Left lung (tissue), 10 donors: ENCODE results near the gene CABLES2. TPM values are rescaled to one million over a fixed set of nuclear protein-coding genes. Genes with fewer than 3 reads are reported as not detected.

Source experiments
- ATAC-seq: fragments of 200-7000 bp; cut with Tn5 transposase; one replicate; pipeline ENCODE4 v1.9.1; 2020; ENCODE audit warnings: moderate library complexity
- DNase-seq, 4 donors: peaks; one replicate each; pipeline ENCODE4 v3.0.0-alpha.2; 2013 to 2020
- H3K27ac ChIP-seq, 2 donors: fragments of 200-600 bp; sonication (generic) in 1 of 2; one replicate each; pipeline versions ENCODE4 v1.5.0 to v1.8.0; 2020 to 2021
- H3K27me3 ChIP-seq, 2 donors: fragments of 200-600 bp; sonication (generic) in 1 of 2; one replicate each; pipeline versions ENCODE4 v1.5.0 to v1.8.0; 2020 to 2021
- H3K36me3 ChIP-seq, 2 donors: fragments of 200-600 bp; sonication (generic) in 1 of 2; one replicate each; pipeline versions ENCODE4 v1.5.0 to v1.8.0; 2020 to 2021
- H3K4me1 ChIP-seq, 2 donors: fragments of 200-600 bp; one replicate each; pipeline ENCODE4 v1.8.0; 2021
- H3K4me3 ChIP-seq, 2 donors: fragments of 200-600 bp; sonication (generic) in 1 of 2; one replicate each; pipeline versions ENCODE4 v1.5.0 to v1.8.0; 2020 to 2021; ENCODE audit warnings: mild to moderate bottlenecking in 1 of 2
- H3K9me3 ChIP-seq, 2 donors: fragments of 200-600 bp; sonication (generic) in 1 of 2; one replicate each; pipeline versions ENCODE4 v1.5.0 to v1.8.0; 2020 to 2021
- CTCF ChIP-seq, 2 donors: fragments of 200-600 bp; sonication (generic) in 1 of 2; IDR thresholded peaks; one replicate each; pipeline versions ENCODE4 v1.5.0 to v1.8.0; 2021; ENCODE audit warnings: antibody characterized with exemption in 2 of 2
- intact Hi-C, 2 donors: fragments of 100-400 bp; cut with DNase I; formaldehyde crosslinking; loops; one replicate each; pipeline versions ENCODE4 v1.11.2 to v1.14.2; 2022
- polyA plus RNA-seq, 6 donors: library from polyadenylated mRNA; unstranded; fragments of 120-200 nt; gene quantifications; one replicate each; pipeline ENCODE4 v1.2.1, GENCODE V29; 2013; ENCODE audit not compliant: insufficient read length in 6 of 6
- total RNA-seq, 2 donors: library from RNA; stranded (reverse); fragmentation: NEBNext Ultra II Directional; extraction: Animal tissue kit (Norgen Biotek cat#: 25700); gene quantifications; one replicate each; pipeline ENCODE4 v1.2.1, GENCODE V29; 2021
- donor health status: DM: no; HTN: yes; CAD: no.
- donor health status: DM: no; HTN: no; CAD: no.

The CABLES2 gene
- total and polyA plus RNA-seq, 8 donors, result 4.1 to 16.7 (median 13.2) TPM

- H3K27ac ChIP-seq, result peak overlapping the region; percentile 19 to 53
- H3K4me3 ChIP-seq, result no peak overlapping the region
- H3K36me3 ChIP-seq, result peaks cover 0 to 59% of the 10 kb centered on the region in 2 donors
- H3K27me3 ChIP-seq, result no peaks in the 10 kb centered on the region
- TF ChIP-seq CTCF (IDR thresholded peaks at IDR 0.05), result no peak
- peaks cover 9 to 29% of the 10 kb centered on the region in 2 donors for H3K4me1 ChIP-seq
- DNase-seq (peak in 1 of 4 donors; percentile 76), ATAC-seq (peak; percentile 16)
- H3K9me3 ChIP-seq, result no peaks in the 10 kb centered on the region
- intact Hi-C loops, result no loop called here
These were observed 56.3 kb downstream of the CABLES2 start for GRCh38 chr20:62350629-62351422.

- intact Hi-C loops, result no loop called here
- DNase-seq, result peak in 3 of 4 donors; percentile 69 to 89 (median 77)
- peak overlapping the region; percentile 19 to 53 for H3K27ac ChIP-seq
These were observed 56.9 kb downstream of the CABLES2 start for GRCh38 chr20:62350098-62350628.

GRCh38 chr20:62349556-62350097, 57.5 kb downstream of the CABLES2 start:
- Histone ChIP-seq H3K9me3 (no peaks in the 10 kb centered on the region), H3K27me3 (no peaks in the 10 kb centered on the region), H3K4me3 (no peak overlapping the region), H3K36me3 (peaks cover 0 to 63% of the 10 kb centered on the region in 2 donors), H3K4me1 (peaks cover 0 to 17% of the 10 kb centered on the region in 2 donors), H3K27ac (peak overlapping the region in 1 of 2 donors; percentile 53)
- TF ChIP-seq CTCF (IDR thresholded peaks at IDR 0.05), result no peak
- intact Hi-C loops, result no loop called here
- no peak for DNase-seq
- ATAC-seq, result no peak

More at GRCh38 chr20:62350098-62350628, 56.9 kb downstream of the CABLES2 start:
- Histone ChIP-seq H3K36me3 (peaks cover 0 to 65% of the 10 kb centered on the region in 2 donors), H3K4me3 (no peak overlapping the region), H3K27me3 (no peaks in the 10 kb centered on the region), H3K4me1 (peaks cover 2 to 23% of the 10 kb centered on the region in 2 donors), H3K9me3 (no peaks in the 10 kb centered on the region)
- ATAC-seq, result peak; percentile 84
- TF ChIP-seq CTCF (IDR thresholded peaks at IDR 0.05), result no peak

GRCh38 chr20:62348604-62349003, 58.5 kb downstream of the CABLES2 start:
- H3K9me3 ChIP-seq, result no peaks in the 10 kb centered on the region
- no peak overlapping the region for H3K4me3 ChIP-seq
- DNase-seq (no peak), ATAC-seq (no peak)
- H3K27ac ChIP-seq, result no peak overlapping the region
- peaks cover 0 to 61% of the 10 kb centered on the region in 2 donors for H3K36me3 ChIP-seq
- intact Hi-C loops, result no loop called here
- H3K27me3 ChIP-seq, result no peaks in the 10 kb centered on the region
- H3K4me1 ChIP-seq, result peaks cover 0 to 11% of the 10 kb centered on the region in 2 donors
- TF ChIP-seq CTCF (IDR thresholded peaks at IDR 0.05), result no peak

GRCh38 chr20:62347445-62347844, 59.6 kb downstream of the CABLES2 start:
- intact Hi-C loops, result no loop called here
- no peak for TF ChIP-seq CTCF (IDR thresholded peaks at IDR 0.05)

More at GRCh38 chr20:62347445-62347844, 59.6 kb downstream of the CABLES2 start:
- DNase-seq (peak in 1 of 4 donors; percentile 41), ATAC-seq (no peak)
- Histone ChIP-seq H3K9me3 (no peaks in the 10 kb centered on the region), H3K36me3 (peaks cover 0 to 64% of the 10 kb centered on the region in 2 donors), H3K27me3 (no peaks in the 10 kb centered on the region), H3K4me3 (no peak overlapping the region), H3K4me1 (peaks cover 0 to 7% of the 10 kb centered on the region in 2 donors), H3K27ac (no peak overlapping the region)
